Activated CD4-positive, alpha-beta memory T cell treated with anti-CD3 and anti-CD28 coated beads, Interleukin-2, amount 10 ng/mL, durations not matched to agents 7 days and 5 days (primary cell): ENCODE measurements around the gene MAPKAPK5. TPM values are rescaled to one million over a fixed set of nuclear protein-coding genes. Genes with fewer than 3 reads are reported as not detected.
A peak's percentile ranks its signal among the peaks of the same experiment; 100 is the strongest.
"Not testable (repeated sequence)": the region's sequence is repeated elsewhere in the genome, so short reads cannot be mapped to it uniquely, and the experiment has no call there.

Source experiments
- CTCF ChIA-PET: fragments of 350-600 bp; sonication (Branson Sonifier 250); formaldehyde crosslinking; loops from one replicate; lab custom pipeline; 2021; ENCODE audit warnings: antibody characterized with exemption, inconsistent platforms; lab: Charles Lee
- POLR2A ChIA-PET: fragments of 350-600 bp; sonication (Branson Sonifier 250); formaldehyde crosslinking; loops from one replicate; lab custom pipeline; 2021; ENCODE audit warnings: antibody characterized with exemption; lab: Charles Lee
- DNase-seq: peaks from one replicate; pipeline ENCODE4 v3.0.0-alpha.2; 2020
- H3K27ac Mint-ChIP-seq: one replicate; pipeline ENCODE4 v1.8.0; 2021; ENCODE audit warnings: mild to moderate bottlenecking, mixed read lengths
- H3K27me3 Mint-ChIP-seq: one replicate; pipeline ENCODE4 v1.8.0; 2021; ENCODE audit warnings: mixed read lengths
- H3K36me3 Mint-ChIP-seq: one replicate; pipeline ENCODE4 v1.8.0; 2021; ENCODE audit warnings: low read depth, mixed read lengths
- H3K4me1 Mint-ChIP-seq: one replicate; pipeline ENCODE4 v1.8.0; 2021; ENCODE audit warnings: mixed read lengths
- H3K4me3 Mint-ChIP-seq: one replicate; pipeline ENCODE4 v1.8.0; 2021; ENCODE audit warnings: mild to moderate bottlenecking, mixed read lengths
- H3K9me3 Mint-ChIP-seq: one replicate; pipeline ENCODE4 v1.8.0; 2021; ENCODE audit warnings: mixed read lengths
- total RNA-seq, 2 experiments: library from RNA; stranded (reverse); gene quantifications; one replicate each; pipeline ENCODE4 v1.2.3, GENCODE V29; 2021

The MAPKAPK5 gene
- total RNA-seq, result 10 to 100 TPM; 40.4 to 44.8 TPM

- no peaks in the 10 kb centered on the region for H3K9me3 Mint-ChIP-seq
- POLR2A ChIA-PET, result interaction anchor here (0.7 to 3.4 kb wide), 28 partner anchors 8 to 1562 kb away, joined by 3 to 34 read pairs (median 4); partner anchors contain the start of genes ACAD10, ATXN2, BRAP and ERP29
- CTCF ChIA-PET, result interaction anchor here (0.5 to 1.5 kb wide), 6 partner anchors 9 to 267 kb away, joined by 3 to 4 read pairs (median 4); partner anchors contain the start of genes ERP29 and NAA25
- H3K27ac Mint-ChIP-seq, result peak within 1 kb of the TSS; percentile 92
- DNase-seq, result peak; percentile 96
- peaks cover 45% of the 10 kb centered on the region for H3K36me3 Mint-ChIP-seq
- H3K4me3 Mint-ChIP-seq, result peak within 1 kb of the TSS; percentile 98
- peaks cover 51% of the 10 kb centered on the region for H3K4me1 Mint-ChIP-seq
- no peaks in the 10 kb centered on the region for H3K27me3 Mint-ChIP-seq
These were observed at the start of gene MAPKAPK5 for GRCh38 chr12:111841750-111842555. Gene MAPKAPK5 (plus strand): TSS chr12:111842228. CDS start chr12:111842734, 506 bp downstream.

- Mint-ChIP-seq H3K27me3 (peaks cover 2% of the 10 kb centered on the region), H3K27ac (no peak overlapping the region), H3K4me1 (no peaks in the 10 kb centered on the region), H3K9me3 (no peaks in the 10 kb centered on the region), H3K4me3 (no peak overlapping the region), H3K36me3 (no peaks in the 10 kb centered on the region)
- DNase-seq, result no peak
- POLR2A ChIA-PET, result no interaction called here
- CTCF ChIA-PET, result no interaction called here
These were observed 49.2 kb upstream of the MAPKAPK5 start for GRCh38 chr12:111792856-111793235.

- H3K36me3 Mint-ChIP-seq, result no peaks in the 10 kb centered on the region
These were observed 43.8 kb upstream of the MAPKAPK5 start for GRCh38 chr12:111798182-111798581.

GRCh38 chr12:111799758-111800157 lies 42.3 kb upstream of the MAPKAPK5 start:
- no peak for DNase-seq
- Mint-ChIP-seq H3K4me3 (no peak overlapping the region), H3K9me3 (no peaks in the 10 kb centered on the region), H3K36me3 (no peaks in the 10 kb centered on the region), H3K27me3 (peaks cover 2% of the 10 kb centered on the region), H3K4me1 (no peaks in the 10 kb centered on the region), H3K27ac (no peak overlapping the region)
- ChIA-PET POLR2A (no interaction called here), CTCF (interaction anchor here (0.8 to 1.1 kb wide), 2 partner anchors 13 to 15 kb away, joined by 5 to 6 read pairs; no protein-coding TSS in a partner anchor)

More at GRCh38 chr12:111798182-111798581, 43.8 kb upstream of the MAPKAPK5 start:
- no peak overlapping the region for H3K4me3 Mint-ChIP-seq
- H3K9me3 Mint-ChIP-seq, result no peaks in the 10 kb centered on the region
- peaks cover 2% of the 10 kb centered on the region for H3K27me3 Mint-ChIP-seq
- POLR2A ChIA-PET, result no interaction called here
- H3K27ac Mint-ChIP-seq, result no peak overlapping the region
- no peaks in the 10 kb centered on the region for H3K4me1 Mint-ChIP-seq
- CTCF ChIA-PET, result no interaction called here
- DNase-seq, result no peak

- no peak for DNase-seq
- Mint-ChIP-seq H3K9me3 (no peaks in the 10 kb centered on the region), H3K36me3 (no peaks in the 10 kb centered on the region), H3K27me3 (peaks cover 2% of the 10 kb centered on the region), H3K27ac (no peak overlapping the region), H3K4me3 (no peak overlapping the region), H3K4me1 (no peaks in the 10 kb centered on the region)
- ChIA-PET POLR2A (no interaction called here), CTCF (no interaction called here)
These were observed 38.9 kb upstream of the MAPKAPK5 start for GRCh38 chr12:111803038-111803626.

- no peak for DNase-seq
- Mint-ChIP-seq H3K4me1 (no peaks in the 10 kb centered on the region), H3K36me3 (no peaks in the 10 kb centered on the region), H3K27me3 (peaks cover 2% of the 10 kb centered on the region), H3K4me3 (no peak overlapping the region), H3K27ac (no peak overlapping the region), H3K9me3 (no peaks in the 10 kb centered on the region)
- ChIA-PET POLR2A (no interaction called here), CTCF (no interaction called here)
These were observed 38.2 kb upstream of the MAPKAPK5 start for GRCh38 chr12:111803851-111804250.

- Mint-ChIP-seq H3K4me1 (no peaks in the 10 kb centered on the region), H3K27me3 (peaks cover 2% of the 10 kb centered on the region), H3K27ac (no peak overlapping the region), H3K9me3 (no peaks in the 10 kb centered on the region), H3K4me3 (no peak overlapping the region), H3K36me3 (no peaks in the 10 kb centered on the region)
- ChIA-PET CTCF (no interaction called here), POLR2A (no interaction called here)
- no peak for DNase-seq
These were observed 35.7 kb upstream of the MAPKAPK5 start for GRCh38 chr12:111806304-111806703.

- Mint-ChIP-seq H3K27me3 (peaks cover 2% of the 10 kb centered on the region), H3K4me1 (no peaks in the 10 kb centered on the region), H3K4me3 (no peak overlapping the region), H3K9me3 (no peaks in the 10 kb centered on the region), H3K36me3 (no peaks in the 10 kb centered on the region), H3K27ac (no peak overlapping the region)
- no peak for DNase-seq
- POLR2A ChIA-PET, result no interaction called here
- CTCF ChIA-PET, result interaction anchor here (0.7 kb wide), 1 partner anchor 577 kb away, joined by 3 read pairs; no protein-coding TSS in a partner anchor
These were observed 34.8 kb upstream of the MAPKAPK5 start for GRCh38 chr12:111807232-111807631.

- H3K9me3 Mint-ChIP-seq, result no peaks in the 10 kb centered on the region
- ChIA-PET CTCF (interaction anchor here (0.6 to 2.1 kb wide), 29 partner anchors 8 to 574 kb away, joined by 3 to 18 read pairs (median 4); partner anchors contain the start of genes ACAD10, BRAP and MAPKAPK5), POLR2A (interaction anchor here (1.1 to 1.8 kb wide), 2 partner anchors 28 to 127 kb away, joined by 6 to 13 read pairs; partner anchors contain the start of genes ACAD10, BRAP and MAPKAPK5)
- H3K36me3 Mint-ChIP-seq, result no peaks in the 10 kb centered on the region
- peaks cover 9% of the 10 kb centered on the region for H3K27me3 Mint-ChIP-seq
- DNase-seq, result peak; percentile 70
- no peak overlapping the region for H3K27ac Mint-ChIP-seq
- H3K4me3 Mint-ChIP-seq, result no peak overlapping the region
- peaks cover 11% of the 10 kb centered on the region for H3K4me1 Mint-ChIP-seq
These were observed 28.9 kb upstream of the MAPKAPK5 start for GRCh38 chr12:111812881-111813741.

GRCh38 chr12:111816065-111816615 lies 25.9 kb upstream of the MAPKAPK5 start:
- DNase-seq, result no peak
- Mint-ChIP-seq H3K4me3 (no peak overlapping the region), H3K9me3 (no peaks in the 10 kb centered on the region), H3K36me3 (no peaks in the 10 kb centered on the region), H3K4me1 (peaks cover 11% of the 10 kb centered on the region), H3K27ac (no peak overlapping the region), H3K27me3 (peaks cover 26% of the 10 kb centered on the region)
- ChIA-PET CTCF (interaction anchor here (1.5 kb wide), 1 partner anchor 10 kb away, joined by 3 read pairs; no protein-coding TSS in a partner anchor), POLR2A (interaction anchor here (1.6 kb wide), 1 partner anchor 26 kb away, joined by 5 read pairs; the partner anchor contains the start of gene MAPKAPK5)

GRCh38 chr12:111816898-111817297 lies 25.1 kb upstream of the MAPKAPK5 start:
- POLR2A ChIA-PET, result interaction anchor here (1.6 kb wide), 1 partner anchor 25 kb away, joined by 5 read pairs; the partner anchor contains the start of gene MAPKAPK5
- H3K4me3 Mint-ChIP-seq, DNase-seq, H3K9me3 Mint-ChIP-seq, H3K36me3 Mint-ChIP-seq, H3K27ac Mint-ChIP-seq: not testable (repeated sequence)
- CTCF ChIA-PET, result interaction anchor here (1.5 kb wide), 1 partner anchor 9 kb away, joined by 3 read pairs; no protein-coding TSS in a partner anchor
- Mint-ChIP-seq H3K4me1 (peaks cover 11% of the 10 kb centered on the region), H3K27me3 (peaks cover 33% of the 10 kb centered on the region)

- Mint-ChIP-seq H3K27me3 (peaks cover 46% of the 10 kb centered on the region), H3K36me3 (no peaks in the 10 kb centered on the region), H3K9me3 (no peaks in the 10 kb centered on the region), H3K4me3 (no peak overlapping the region), H3K27ac (no peak overlapping the region), H3K4me1 (peaks cover 3% of the 10 kb centered on the region)
- DNase-seq, result no peak
- ChIA-PET POLR2A (no interaction called here), CTCF (no interaction called here)
These were observed 23.7 kb upstream of the MAPKAPK5 start for GRCh38 chr12:111818340-111818739.
